PC-3 (cell line): ENCODE measurements around the gene INCENP. TPM values are rescaled to one million over a fixed set of nuclear protein-coding genes. Genes with fewer than 3 reads are reported as not detected.

ENCODE experiments used
- ATAC-seq: fragments of 200-7000 bp; cut with Tn5 transposase; 2 replicates; pipeline ENCODE4 v1.9.1; 2020; ENCODE audit warnings: mild to moderate bottlenecking, moderate library complexity
- BruUV-seq: library from RNA; stranded (reverse); fragments of 400-500 nt; replicated peaks from 2 replicates; lab custom pipeline; 2021; lab: Mats Ljungman, UMichigan
- CTCF ChIA-PET: fragments of 300-600 bp; sonication (Branson Sonifier 250); formaldehyde crosslinking; loops from one replicate; lab custom pipeline; 2022; ENCODE audit warnings: antibody characterized with exemption; lab: Charles Lee
- POLR2A ChIA-PET: fragments of 300-600 bp; sonication (Branson Sonifier 250); formaldehyde crosslinking; loops from one replicate; lab custom pipeline; 2022; ENCODE audit warnings: antibody characterized with exemption; ENCODE audit not compliant: unreplicated experiment; lab: Charles Lee
- DNase-seq: peaks from one replicate; pipeline ENCODE4 v3.0.0-alpha.2; 2015
- H2AFZ ChIP-seq: fragments of 300-600 bp; sonication (generic); 2 replicates; pipeline ENCODE4 v1.6.0; 2016; ENCODE audit warnings: antibody characterized with exemption, low read length
- H3F3A ChIP-seq: fragments of 300-600 bp; sonication (generic); one replicate; pipeline ENCODE4 v1.6.0; 2017; ENCODE audit warnings: antibody characterized with exemption, low read length, control low read depth, mild to moderate bottlenecking; ENCODE audit not compliant: unreplicated experiment
- H3K27ac ChIP-seq: fragments of 300-600 bp; sonication (generic); 2 replicates; pipeline ENCODE4 v1.5.1; 2016; ENCODE audit warnings: mild to moderate bottlenecking, low read length
- H3K27me3 ChIP-seq: fragments of 300-600 bp; sonication (generic); 2 replicates; pipeline ENCODE4 v1.6.1; 2016; ENCODE audit warnings: low read length, mixed read lengths
- H3K36me3 ChIP-seq: fragments of 300-600 bp; sonication (generic); 2 replicates; pipeline ENCODE4 v1.6.1; 2016; ENCODE audit warnings: low read depth, mixed run types, low read length, mixed read lengths
- H3K4me1 ChIP-seq: fragments of 300-600 bp; sonication (generic); 2 replicates; pipeline ENCODE4 v1.5.1; 2016; ENCODE audit warnings: low read length; ENCODE audit not compliant: insufficient read depth
- H3K4me2 ChIP-seq: fragments of 300-600 bp; sonication (generic); 2 replicates; pipeline ENCODE4 v1.6.0; 2016; ENCODE audit warnings: low read length
- H3K4me3 ChIP-seq: fragments of 300-600 bp; sonication (generic); 2 replicates; pipeline ENCODE4 v1.5.1; 2016; ENCODE audit warnings: mild to moderate bottlenecking, low read length, mixed read lengths
- H3K79me2 ChIP-seq: fragments of 300-600 bp; sonication (generic); 2 replicates; pipeline ENCODE4 v1.6.1; 2017; ENCODE audit warnings: low read length, mixed read lengths
- H3K9ac ChIP-seq: fragments of 300-600 bp; sonication (generic); 2 replicates; pipeline ENCODE4 v1.6.0; 2016; ENCODE audit warnings: mild to moderate bottlenecking, low read length
- H3K9me2 ChIP-seq: fragments of 300-600 bp; sonication (generic); replicated peaks from 2 replicates; pipeline ENCODE4 v1.6.1; 2016; ENCODE audit warnings: mixed run types, low read length, mixed read lengths
- H3K9me3 ChIP-seq: fragments of 300-600 bp; sonication (generic); 2 replicates; pipeline ENCODE4 v1.6.1; 2016; ENCODE audit warnings: low read length, mixed read lengths
- H4K20me1 ChIP-seq: fragments of 300-600 bp; sonication (generic); 2 replicates; pipeline ENCODE4 v1.6.1; 2016; ENCODE audit warnings: low read length, mixed read lengths
- EZH2 ChIP-seq: fragments of 300-600 bp; sonication (generic); IDR thresholded peaks from one replicate; pipeline ENCODE4 v1.6.1; 2017; ENCODE audit warnings: antibody characterized with exemption, mild to moderate bottlenecking, low read length; ENCODE audit not compliant: unreplicated experiment
- EZH2phosphoT487 ChIP-seq: fragments of 300-600 bp; sonication (generic); IDR thresholded peaks from 2 replicates; pipeline ENCODE4 v1.6.1; 2018; ENCODE audit warnings: mild to moderate bottlenecking, antibody characterized with exemption, low read length, borderline replicate concordance
- intact Hi-C: fragments of 100-400 bp; cut with micrococcal nuclease; formaldehyde crosslinking; loops from 2 replicates; pipeline ENCODE4 v1.9.0; 2023
- total RNA-seq: library from RNA; depleted of rRNA; stranded (reverse); fragments of >200 nt; gene quantifications from 2 replicates; pipeline ENCODE4 v1.2.3, GENCODE V29; 2014
- TF ChIP-seq, protein P1 (sequence below): fragments of 300-600 bp; sonication (generic); conservative IDR thresholded peaks from 2 replicates; pipeline ENCODE4 v1.5.1; 2017; ENCODE audit warnings: antibody characterized with exemption, low read depth, mild to moderate bottlenecking, low read length

The INCENP gene
- total RNA-seq, 1 experiment from 2014 or later = 114 TPM

- ATAC-seq (no peak), DNase-seq (no peak)
- no peaks in the 10 kb centered on the region for H3K9me3 ChIP-seq
- intact Hi-C loops = no loop called here
- H3K27me3 ChIP-seq = no peaks in the 10 kb centered on the region
- no peak overlapping the region for H3K4me3 ChIP-seq
- TF ChIP-seq EZH2phosphoT487 (no peak), EZH2 (no peak)
- TF ChIP-seq, protein P1, sequence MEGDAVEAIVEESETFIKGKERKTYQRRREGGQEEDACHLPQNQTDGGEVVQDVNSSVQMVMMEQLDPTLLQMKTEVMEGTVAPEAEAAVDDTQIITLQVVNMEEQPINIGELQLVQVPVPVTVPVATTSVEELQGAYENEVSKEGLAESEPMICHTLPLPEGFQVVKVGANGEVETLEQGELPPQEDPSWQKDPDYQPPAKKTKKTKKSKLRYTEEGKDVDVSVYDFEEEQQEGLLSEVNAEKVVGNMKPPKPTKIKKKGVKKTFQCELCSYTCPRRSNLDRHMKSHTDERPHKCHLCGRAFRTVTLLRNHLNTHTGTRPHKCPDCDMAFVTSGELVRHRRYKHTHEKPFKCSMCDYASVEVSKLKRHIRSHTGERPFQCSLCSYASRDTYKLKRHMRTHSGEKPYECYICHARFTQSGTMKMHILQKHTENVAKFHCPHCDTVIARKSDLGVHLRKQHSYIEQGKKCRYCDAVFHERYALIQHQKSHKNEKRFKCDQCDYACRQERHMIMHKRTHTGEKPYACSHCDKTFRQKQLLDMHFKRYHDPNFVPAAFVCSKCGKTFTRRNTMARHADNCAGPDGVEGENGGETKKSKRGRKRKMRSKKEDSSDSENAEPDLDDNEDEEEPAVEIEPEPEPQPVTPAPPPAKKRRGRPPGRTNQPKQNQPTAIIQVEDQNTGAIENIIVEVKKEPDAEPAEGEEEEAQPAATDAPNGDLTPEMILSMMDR = no peak
- no peaks in the 10 kb centered on the region for H4K20me1 ChIP-seq
- H3K9ac ChIP-seq = no peak overlapping the region
- H3K4me2 ChIP-seq = no peak overlapping the region
- no TSS peak for BruUV-seq
- ChIA-PET CTCF (no interaction called here), POLR2A (interaction anchor here (0.6 kb wide), 1 partner anchor 103 kb away, joined by 3 read pairs; no protein-coding TSS in a partner anchor)
- H3K79me2 ChIP-seq = no peaks in the 10 kb centered on the region
- H3K36me3 ChIP-seq = peaks cover 28% of the 10 kb centered on the region
- no peaks in the 10 kb centered on the region for H3F3A ChIP-seq
- H3K9me2 ChIP-seq = no peaks in the 10 kb centered on the region
- H3K27ac ChIP-seq = no peak overlapping the region
- no peak overlapping the region for H2AFZ ChIP-seq
- H3K4me1 ChIP-seq = no peaks in the 10 kb centered on the region
These were observed 29.8 kb downstream of the INCENP start for GRCh38 chr11:62153617-62154016.

DNA sequence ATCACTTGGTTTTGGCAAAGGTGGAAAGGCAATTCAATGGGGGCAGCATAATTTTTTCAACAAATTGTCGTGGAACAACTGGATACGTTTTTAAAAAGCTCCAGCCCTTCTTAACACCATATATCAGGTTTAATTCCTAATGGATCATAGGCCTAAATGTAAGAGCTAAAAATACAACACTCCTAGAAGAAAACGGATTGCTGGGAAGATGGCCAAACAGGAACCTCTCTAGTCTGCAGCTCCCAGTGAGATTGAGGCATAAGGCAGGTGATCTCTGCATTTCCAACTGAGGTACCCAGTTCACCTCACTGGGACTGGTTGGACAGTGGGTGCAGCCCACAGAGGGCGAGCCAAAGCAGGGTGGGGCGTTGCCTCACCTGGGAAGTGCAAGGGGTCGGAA is 33.8 kb downstream of the INCENP start:
- intact Hi-C loops = no loop called here
- peaks cover 4% of the 10 kb centered on the region; the same call in 1 of the 2 replicates for H3K36me3 ChIP-seq
- H3K9me3 ChIP-seq = no peaks in the 10 kb centered on the region
- no peak overlapping the region for H2AFZ ChIP-seq
- ATAC-seq = no peak
- H3K4me1 ChIP-seq = no peaks in the 10 kb centered on the region
- H3K9ac ChIP-seq = no peak overlapping the region
- H4K20me1 ChIP-seq = no peaks in the 10 kb centered on the region
- H3K27ac ChIP-seq = no peak overlapping the region
- no TSS peak for BruUV-seq
- no peak for DNase-seq
- H3K4me3 ChIP-seq = no peak overlapping the region
- no peaks in the 10 kb centered on the region for H3K79me2 ChIP-seq
- no peak overlapping the region for H3K4me2 ChIP-seq
- no peaks in the 10 kb centered on the region for H3F3A ChIP-seq
- POLR2A ChIA-PET = no interaction called here
- H3K27me3 ChIP-seq = no peaks in the 10 kb centered on the region
- TF ChIP-seq, protein P1 = no peak
- TF ChIP-seq EZH2 (no peak), EZH2phosphoT487 (no peak)
- no peaks in the 10 kb centered on the region for H3K9me2 ChIP-seq
- CTCF ChIA-PET = no interaction called here

GRCh38 chr11:62166371-62166770 is 42.6 kb downstream of the INCENP start:
- H3K4me1 ChIP-seq = 0 out of 2 replicates have a peak, but pooled peaks cover 1% of the 10 kb centered on the region
- no TSS peak for BruUV-seq
- intact Hi-C loops = no loop called here
- H4K20me1 ChIP-seq = no peaks in the 10 kb centered on the region
- ATAC-seq (no peak), DNase-seq (no peak)
- ChIA-PET POLR2A (no interaction called here), CTCF (no interaction called here)
- no peaks in the 10 kb centered on the region for H3K9me3 ChIP-seq
- H3K9me2 ChIP-seq = no peaks in the 10 kb centered on the region
- H3K27me3 ChIP-seq = peaks cover 38% of the 10 kb centered on the region
- no peak overlapping the region for H3K9ac ChIP-seq
- H3F3A ChIP-seq = no peaks in the 10 kb centered on the region
- no peak overlapping the region for H3K4me2 ChIP-seq
- H3K27ac ChIP-seq = no peak overlapping the region
- no peaks in the 10 kb centered on the region for H3K36me3 ChIP-seq
- no peak overlapping the region for H2AFZ ChIP-seq
- H3K4me3 ChIP-seq = no peak overlapping the region
- no peaks in the 10 kb centered on the region for H3K79me2 ChIP-seq
- TF ChIP-seq, protein P1 = no peak
- TF ChIP-seq EZH2phosphoT487 (no peak), EZH2 (no peak)
